ENCODE data around the gene ERBB4. TPM values are rescaled to one million over a fixed set of nuclear protein-coding genes. Genes with fewer than 3 reads are reported as not detected.
A peak's percentile ranks its signal among the peaks of the same experiment; 100 is the strongest.

ERBB4 gene
- total RNA-seq, 1 donor from 2014 or later = 2.2 TPM

- peak; percentile 70 for DNase-seq (ENCODE audit: low read depth)
- peak overlapping the region; percentile 22 for H3K4me3 ChIP-seq (ENCODE audit: low read depth, low read length)
- TF ChIP-seq CTCF (conservative IDR thresholded peaks at IDR 0.05; ENCODE audit: low read depth, low read length) = no peak
These were observed 1025.8 kb downstream of the ERBB4 start for GRCh38 chr2:211512806-211513205.

- peak; percentile 41 for TF ChIP-seq CTCF (conservative IDR thresholded peaks at IDR 0.05; ENCODE audit: low read depth, low read length)
- no peak for DNase-seq (ENCODE audit: low read depth)
These were observed 1034.7 kb downstream of the ERBB4 start for GRCh38 chr2:211503856-211504255.

GRCh38 chr2:211503198-211503597 lies 1035.4 kb downstream of the ERBB4 start:
- H3K4me3 ChIP-seq (ENCODE audit: low read depth, low read length) = no peak overlapping the region
- no peak for TF ChIP-seq CTCF (conservative IDR thresholded peaks at IDR 0.05; ENCODE audit: low read depth, low read length)
- no peak for DNase-seq (ENCODE audit: low read depth)

More at GRCh38 chr2:211503856-211504255, 1034.7 kb downstream of the ERBB4 start:
- no peak overlapping the region for H3K4me3 ChIP-seq (ENCODE audit: low read depth, low read length)

GRCh38 chr2:211498551-211499205 lies 1039.9 kb downstream of the ERBB4 start:
- TF ChIP-seq CTCF (conservative IDR thresholded peaks at IDR 0.05; ENCODE audit: low read depth, low read length) = no peak
- DNase-seq (ENCODE audit: low read depth) = no peak
- H3K4me3 ChIP-seq (ENCODE audit: low read depth, low read length) = no peak overlapping the region

- no peak for TF ChIP-seq CTCF (conservative IDR thresholded peaks at IDR 0.05; ENCODE audit: low read depth, low read length)
- no peak for DNase-seq (ENCODE audit: low read depth)
- H3K4me3 ChIP-seq (ENCODE audit: low read depth, low read length) = no peak overlapping the region
These were observed 1043.3 kb downstream of the ERBB4 start for GRCh38 chr2:211495339-211495738.

GRCh38 chr2:211494536-211494935 lies 1044.1 kb downstream of the ERBB4 start:
- no peak for DNase-seq (ENCODE audit: low read depth)
- no peak for TF ChIP-seq CTCF (conservative IDR thresholded peaks at IDR 0.05; ENCODE audit: low read depth, low read length)
- no peak overlapping the region for H3K4me3 ChIP-seq (ENCODE audit: low read depth, low read length)

GRCh38 chr2:211494085-211494484 lies 1044.5 kb downstream of the ERBB4 start:
- TF ChIP-seq CTCF (conservative IDR thresholded peaks at IDR 0.05; ENCODE audit: low read depth, low read length) = no peak
- DNase-seq (ENCODE audit: low read depth) = no peak
- H3K4me3 ChIP-seq (ENCODE audit: low read depth, low read length) = no peak overlapping the region
